SK-MEL-5 (cell line): Measurements from ENCODE around the gene CAMTA1. TPM values are rescaled to one million over a fixed set of nuclear protein-coding genes. Genes with fewer than 3 reads are reported as not detected.
A peak's percentile ranks its signal among the peaks of the same experiment; 100 is the strongest.
"Not testable (repeated sequence)": the region's sequence is repeated elsewhere in the genome, so short reads cannot be mapped to it uniquely, and the experiment has no call there.

ENCODE experiments used
- DNase-seq: peaks from one replicate; pipeline ENCODE4 v3.0.0-alpha.2; 2016; ENCODE audit warnings: low read depth, low spot score
- in situ Hi-C: cut with HindIII; loops from 2 replicates; pipeline ENCODE4 v1.10.0; 2016; ENCODE audit warnings: low sequenced_read_pairs, high pct_unique_total_duplicates, low pct_unique_long_range_greater_than_20kb
- total RNA-seq: library from RNA; depleted of rRNA; stranded (reverse); fragments of >200 nt; shearing (Covaris generic); gene quantifications from 2 replicates; pipeline ENCODE4 v1.2.3, GENCODE V29; 2014

The CAMTA1 gene
- total RNA-seq, 1 experiment from 2014 or later, result 47.4 TPM

- in situ Hi-C loops, result no loop called here
- DNase-seq, result no peak
Measured at GRCh38 chr1:7159116-7159781, 374.0 kb downstream of the CAMTA1 start.

GRCh38 chr1:7168554-7168953 is 383.3 kb downstream of the CAMTA1 start:
- DNase-seq, in situ Hi-C loops: not testable (repeated sequence)

GRCh38 chr1:7171168-7171567 is 385.9 kb downstream of the CAMTA1 start:
- no peak for DNase-seq
- in situ Hi-C loops, result no loop called here

- in situ Hi-C loops, result no loop called here
- no peak for DNase-seq
Measured at GRCh38 chr1:7171574-7171973, 386.3 kb downstream of the CAMTA1 start.

GRCh38 chr1:7172804-7173203 is 387.6 kb downstream of the CAMTA1 start:
- in situ Hi-C loops, result no loop called here
- DNase-seq, result no peak

GRCh38 chr1:7174561-7174960 is 389.3 kb downstream of the CAMTA1 start:
- in situ Hi-C loops, result no loop called here
- no peak for DNase-seq

GRCh38 chr1:7174980-7175906 is 390.0 kb downstream of the CAMTA1 start:
- no peak for DNase-seq
- in situ Hi-C loops, result no loop called here

- DNase-seq, result peak; percentile 7
- in situ Hi-C loops, result no loop called here
Measured at GRCh38 chr1:7177021-7177420, 391.8 kb downstream of the CAMTA1 start.

- in situ Hi-C loops, result no loop called here
- peak; percentile 21 for DNase-seq
Measured at GRCh38 chr1:7177438-7178146, 392.3 kb downstream of the CAMTA1 start.

GRCh38 chr1:7178336-7178735 is 393.1 kb downstream of the CAMTA1 start:
- no peak for DNase-seq
- in situ Hi-C loops, result no loop called here

- in situ Hi-C loops, result no loop called here
- no peak for DNase-seq
Measured at GRCh38 chr1:7178741-7179140, 393.5 kb downstream of the CAMTA1 start.

GRCh38 chr1:7185721-7186120 is 400.5 kb downstream of the CAMTA1 start:
- in situ Hi-C loops, result no loop called here
- no peak for DNase-seq

- in situ Hi-C loops, result no loop called here
- no peak for DNase-seq
Measured at GRCh38 chr1:7186382-7187111, 401.3 kb downstream of the CAMTA1 start.

GRCh38 chr1:7187112-7187493 is 401.8 kb downstream of the CAMTA1 start:
- in situ Hi-C loops, result no loop called here
- DNase-seq, result no peak

- in situ Hi-C loops, result no loop called here
- no peak for DNase-seq
Measured at GRCh38 chr1:7190261-7190660, 405.0 kb downstream of the CAMTA1 start.

GRCh38 chr1:7192453-7192852 is 407.2 kb downstream of the CAMTA1 start:
- in situ Hi-C loops, result no loop called here
- no peak for DNase-seq

GRCh38 chr1:7196036-7196911 is 411.0 kb downstream of the CAMTA1 start:
- no peak for DNase-seq
- in situ Hi-C loops, result no loop called here
